Ishikawa (cell line): Measurements from ENCODE around the gene ATRNL1.
A peak's percentile ranks its signal among the peaks of the same experiment; 100 is the strongest.

ENCODE experiments used
- CEBPB ChIP-seq: IDR thresholded peaks from 2 replicates; pipeline ENCODE4 v1.6.1; 2012
- CREB1 ChIP-seq: IDR thresholded peaks from 2 replicates; pipeline ENCODE4 v1.6.1; 2012; ENCODE audit warnings: low read depth
- EGR1 ChIP-seq: IDR thresholded peaks from 2 replicates; pipeline ENCODE4 v1.6.1; 2012
- EP300 ChIP-seq: IDR thresholded peaks from 2 replicates; pipeline ENCODE4 v1.6.1; 2012; ENCODE audit warnings: borderline replicate concordance
- FOXM1 ChIP-seq: IDR thresholded peaks from 2 replicates; pipeline ENCODE4 v1.6.1; 2012; ENCODE audit warnings: low read depth, borderline replicate concordance
- MAX ChIP-seq: IDR thresholded peaks from 2 replicates; pipeline ENCODE4 v1.6.1; 2012
- NFIC ChIP-seq: IDR thresholded peaks from 2 replicates; pipeline ENCODE4 v1.6.1; 2012
- RAD21 ChIP-seq: IDR thresholded peaks from 2 replicates; pipeline ENCODE4 v1.6.1; 2012; ENCODE audit warnings: low read depth
- REST ChIP-seq: IDR thresholded peaks from 2 replicates; pipeline ENCODE4 v1.6.1; 2012; ENCODE audit warnings: low read depth, mild to moderate bottlenecking
- TAF1 ChIP-seq: IDR thresholded peaks from 2 replicates; pipeline ENCODE4 v1.6.1; 2012; ENCODE audit warnings: low read depth, mild to moderate bottlenecking
- TCF12 ChIP-seq: IDR thresholded peaks from 2 replicates; pipeline ENCODE4 v1.6.1; 2012; ENCODE audit warnings: low read depth
- TEAD4 ChIP-seq: IDR thresholded peaks from 2 replicates; pipeline ENCODE4 v1.6.1; 2012
- USF1 ChIP-seq: IDR thresholded peaks from 2 replicates; pipeline ENCODE4 v1.6.1; 2012
- YY1 ChIP-seq: IDR thresholded peaks from 2 replicates; pipeline ENCODE4 v1.6.1; 2012; ENCODE audit warnings: low read depth
- ZBTB7A ChIP-seq: IDR thresholded peaks from 2 replicates; pipeline ENCODE4 v1.6.1; 2012; ENCODE audit warnings: low read depth

The ATRNL1 gene

GRCh38 chr10:115942101-115942500 lies 848.9 kb downstream of the ATRNL1 start:
- TF ChIP-seq RAD21 (no peak), TEAD4 (no peak), MAX (no peak), EGR1 (no peak), YY1 (no peak), NFIC (no peak), FOXM1 (no peak), TCF12 (no peak), ZBTB7A (no peak), EP300 (no peak), CEBPB (no peak), CREB1 (no peak), REST (no peak), USF1 (no peak), TAF1 (no peak)

DNA sequence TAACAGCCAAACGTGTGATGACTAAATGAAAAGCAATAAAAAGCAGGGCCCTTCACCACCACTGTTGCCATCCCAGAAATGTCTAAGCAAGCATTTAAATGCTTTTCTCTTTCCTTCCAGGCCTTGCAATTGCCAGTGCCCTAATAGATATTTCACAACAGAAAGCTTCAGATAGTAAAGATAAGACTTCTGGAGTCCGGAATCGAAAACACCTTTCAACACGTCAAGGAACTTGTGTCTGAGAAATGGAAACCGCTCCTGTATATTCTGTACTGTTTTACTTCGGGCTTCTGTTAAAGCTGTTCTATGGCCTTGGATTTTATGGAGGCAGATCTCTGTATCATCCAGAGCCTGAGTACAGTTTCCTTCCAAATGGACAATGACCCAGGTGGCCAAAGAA lies 851.4 kb downstream of the ATRNL1 start:
- TF ChIP-seq NFIC (no peak), EP300 (no peak), TAF1 (no peak), ZBTB7A (no peak), MAX (no peak), REST (no peak), CREB1 (no peak), FOXM1 (no peak), YY1 (no peak), EGR1 (no peak), TEAD4 (no peak), USF1 (no peak), CEBPB (no peak), RAD21 (no peak), TCF12 (no peak)

GRCh38 chr10:115945701-115946445 lies 852.7 kb downstream of the ATRNL1 start:
- TF ChIP-seq TCF12: no peak
- TF ChIP-seq RAD21: no peak
- no peak for TF ChIP-seq NFIC
- no peak for TF ChIP-seq ZBTB7A
- TF ChIP-seq YY1: no peak
- no peak for TF ChIP-seq USF1
- no peak for TF ChIP-seq TEAD4
- no peak for TF ChIP-seq CEBPB
- no peak for TF ChIP-seq FOXM1
- no peak for TF ChIP-seq EGR1
- no peak for TF ChIP-seq CREB1
- TF ChIP-seq EP300: no peak
- no peak for TF ChIP-seq REST
- no peak for TF ChIP-seq MAX
- TF ChIP-seq TAF1: no peak

DNA sequence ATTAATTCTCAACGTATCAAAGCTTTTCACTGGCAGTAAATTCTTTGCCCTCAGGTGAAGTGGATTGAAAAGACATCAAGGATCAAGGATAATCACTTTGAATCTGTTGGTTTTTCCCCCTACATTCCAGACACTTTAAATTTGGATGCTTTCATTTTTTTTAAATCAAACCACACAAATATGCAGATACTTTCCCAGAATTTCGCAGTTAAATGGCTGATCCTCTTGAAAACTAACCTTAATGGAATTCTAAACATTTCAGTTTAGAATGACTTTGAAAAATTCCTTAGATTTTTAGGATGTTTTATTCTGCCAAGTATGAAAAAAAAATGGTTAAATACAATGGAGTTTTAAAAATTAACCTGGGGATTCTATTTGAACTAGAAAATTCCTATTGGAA lies 853.9 kb downstream of the ATRNL1 start:
- TF ChIP-seq MAX (no peak), TEAD4 (peak; percentile 66)
